ENCODE measurements around the gene SLC26A5. TPM values are rescaled to one million over a fixed set of nuclear protein-coding genes. Genes with fewer than 3 reads are reported as not detected.
"Not testable (repeated sequence)": the region's sequence is repeated elsewhere in the genome, so short reads cannot be mapped to it uniquely, and the experiment has no call there.

Gene SLC26A5
- total RNA-seq, 2 experiments from 2014 or later, result not detected

GRCh38 chr7:103423467-103424179, 22.4 kb downstream of the SLC26A5 start:
- Mint-ChIP-seq H3K27me3 (peaks cover 15% of the 10 kb centered on the region), H3K27ac (no peak overlapping the region), H3K4me1 (no peaks in the 10 kb centered on the region), H3K36me3 (no peaks in the 10 kb centered on the region), H3K9me3 (no peaks in the 10 kb centered on the region), H3K4me3 (no peak overlapping the region)
- DNase-seq, result no peak

- no peak for DNase-seq
- H3K9me3 Mint-ChIP-seq, result no peaks in the 10 kb centered on the region
- H3K27ac Mint-ChIP-seq, result no peak overlapping the region
- no peaks in the 10 kb centered on the region for H3K4me1 Mint-ChIP-seq
- H3K27me3 Mint-ChIP-seq, result peaks cover 19% of the 10 kb centered on the region
- H3K4me3 Mint-ChIP-seq, result no peak overlapping the region
- no peaks in the 10 kb centered on the region for H3K36me3 Mint-ChIP-seq
These were observed 25.1 kb downstream of the SLC26A5 start for GRCh38 chr7:103420857-103421384.

- Mint-ChIP-seq H3K27me3 (peaks cover 25% of the 10 kb centered on the region), H3K4me3 (no peak overlapping the region), H3K9me3 (no peaks in the 10 kb centered on the region), H3K36me3 (no peaks in the 10 kb centered on the region), H3K27ac (no peak overlapping the region), H3K4me1 (no peaks in the 10 kb centered on the region)
- DNase-seq, result no peak
These were observed 27.8 kb downstream of the SLC26A5 start for GRCh38 chr7:103418241-103418640.

- Mint-ChIP-seq H3K27me3 (peaks cover 23% of the 10 kb centered on the region), H3K4me1 (no peaks in the 10 kb centered on the region), H3K36me3 (no peaks in the 10 kb centered on the region), H3K27ac (no peak overlapping the region), H3K9me3 (no peaks in the 10 kb centered on the region), H3K4me3 (no peak overlapping the region)
- no peak for DNase-seq
These were observed 32.6 kb downstream of the SLC26A5 start for GRCh38 chr7:103413407-103413806.

GRCh38 chr7:103412151-103412550, 33.9 kb downstream of the SLC26A5 start:
- no peaks in the 10 kb centered on the region for H3K4me1 Mint-ChIP-seq
- no peak for DNase-seq
- H3K4me3 Mint-ChIP-seq, result no peak overlapping the region
- H3K9me3 Mint-ChIP-seq, result no peaks in the 10 kb centered on the region
- no peaks in the 10 kb centered on the region for H3K36me3 Mint-ChIP-seq
- H3K27ac Mint-ChIP-seq, result no peak overlapping the region
- H3K27me3 Mint-ChIP-seq, result peaks cover 23% of the 10 kb centered on the region

GRCh38 chr7:103405789-103406613, 40.0 kb downstream of the SLC26A5 start:
- H3K9me3 Mint-ChIP-seq, DNase-seq, H3K4me3 Mint-ChIP-seq, H3K27ac Mint-ChIP-seq, H3K36me3 Mint-ChIP-seq, H3K4me1 Mint-ChIP-seq: not testable (repeated sequence)
- H3K27me3 Mint-ChIP-seq, result peaks cover 16% of the 10 kb centered on the region

- not testable (repeated sequence) for H3K27ac Mint-ChIP-seq, H3K4me3 Mint-ChIP-seq, H3K9me3 Mint-ChIP-seq
These were observed 46.3 kb downstream of the SLC26A5 start for GRCh38 chr7:103399687-103400086.

GRCh38 chr7:103398483-103399127, 47.4 kb downstream of the SLC26A5 start:
- H3K36me3 Mint-ChIP-seq, result no peaks in the 10 kb centered on the region
- no peak for DNase-seq
- H3K27ac Mint-ChIP-seq, result no peak overlapping the region
- no peaks in the 10 kb centered on the region for H3K4me1 Mint-ChIP-seq
- peaks cover 2% of the 10 kb centered on the region for H3K9me3 Mint-ChIP-seq
- peaks cover 1% of the 10 kb centered on the region for H3K27me3 Mint-ChIP-seq
- no peak overlapping the region for H3K4me3 Mint-ChIP-seq

More at GRCh38 chr7:103399687-103400086, 46.3 kb downstream of the SLC26A5 start:
- H3K36me3 Mint-ChIP-seq, DNase-seq, H3K4me1 Mint-ChIP-seq, H3K27me3 Mint-ChIP-seq: not testable (repeated sequence)

GRCh38 chr7:103396471-103396870, 49.5 kb downstream of the SLC26A5 start:
- peaks cover 2% of the 10 kb centered on the region for H3K9me3 Mint-ChIP-seq
- H3K27me3 Mint-ChIP-seq, result no peaks in the 10 kb centered on the region
- no peak overlapping the region for H3K4me3 Mint-ChIP-seq

GRCh38 chr7:103395071-103395470, 50.9 kb downstream of the SLC26A5 start:
- Mint-ChIP-seq H3K4me3 (no peak overlapping the region), H3K27me3 (no peaks in the 10 kb centered on the region), H3K27ac (no peak overlapping the region), H3K4me1 (no peaks in the 10 kb centered on the region), H3K36me3 (no peaks in the 10 kb centered on the region), H3K9me3 (peaks cover under 1% of the 10 kb centered on the region)
- DNase-seq, result no peak

More at GRCh38 chr7:103396471-103396870, 49.5 kb downstream of the SLC26A5 start:
- H3K36me3 Mint-ChIP-seq, result no peaks in the 10 kb centered on the region
- H3K27ac Mint-ChIP-seq, result no peak overlapping the region
- no peak for DNase-seq
- no peaks in the 10 kb centered on the region for H3K4me1 Mint-ChIP-seq

- H3K9me3 Mint-ChIP-seq, result no peaks in the 10 kb centered on the region
These were observed 51.4 kb downstream of the SLC26A5 start for GRCh38 chr7:103394566-103394965.

GRCh38 chr7:103391976-103392375, 54.0 kb downstream of the SLC26A5 start:
- Mint-ChIP-seq H3K4me3 (no peak overlapping the region), H3K9me3 (no peaks in the 10 kb centered on the region)
- DNase-seq, result no peak

More at GRCh38 chr7:103394566-103394965, 51.4 kb downstream of the SLC26A5 start:
- no peak overlapping the region for H3K27ac Mint-ChIP-seq
- H3K36me3 Mint-ChIP-seq, result no peaks in the 10 kb centered on the region
- H3K4me1 Mint-ChIP-seq, result no peaks in the 10 kb centered on the region
- H3K27me3 Mint-ChIP-seq, result no peaks in the 10 kb centered on the region
- H3K4me3 Mint-ChIP-seq, result no peak overlapping the region
- DNase-seq, result no peak

GRCh38 chr7:103391150-103391549, 54.9 kb downstream of the SLC26A5 start:
- no peaks in the 10 kb centered on the region for H3K9me3 Mint-ChIP-seq
- H3K4me1 Mint-ChIP-seq, result no peaks in the 10 kb centered on the region
- no peak overlapping the region for H3K4me3 Mint-ChIP-seq
- no peaks in the 10 kb centered on the region for H3K27me3 Mint-ChIP-seq
- no peak for DNase-seq
- no peak overlapping the region for H3K27ac Mint-ChIP-seq
- H3K36me3 Mint-ChIP-seq, result no peaks in the 10 kb centered on the region

More at GRCh38 chr7:103391976-103392375, 54.0 kb downstream of the SLC26A5 start:
- Mint-ChIP-seq H3K36me3 (no peaks in the 10 kb centered on the region), H3K27me3 (no peaks in the 10 kb centered on the region), H3K4me1 (no peaks in the 10 kb centered on the region), H3K27ac (no peak overlapping the region)

GRCh38 chr7:103389263-103389662, 56.7 kb downstream of the SLC26A5 start:
- H3K36me3 Mint-ChIP-seq, result no peaks in the 10 kb centered on the region
- no peak for DNase-seq
- H3K27ac Mint-ChIP-seq, result no peak overlapping the region
- peaks cover 3% of the 10 kb centered on the region for H3K27me3 Mint-ChIP-seq
- no peaks in the 10 kb centered on the region for H3K4me1 Mint-ChIP-seq
- no peaks in the 10 kb centered on the region for H3K9me3 Mint-ChIP-seq
- H3K4me3 Mint-ChIP-seq, result no peak overlapping the region
